K562 (cell line): ENCODE results near the gene ACER2. TPM values are rescaled to one million over a fixed set of nuclear protein-coding genes. Genes with fewer than 3 reads are reported as not detected.

ENCODE experiments used
- ATAC-seq: fragments of 200-7000 bp; cut with Tn5 transposase; 3 replicates; pipeline ENCODE4 v1.9.1; 2020; ENCODE audit warnings: moderate library complexity
- BruUV-seq: library from RNA; stranded (reverse); fragments of 400-500 nt; replicated peaks from 2 replicates; lab custom pipeline; 2021; lab: Mats Ljungman, UMichigan
- CTCF ChIA-PET: fragments of 300-600 bp; formaldehyde crosslinking; extraction: SDS; loops from one replicate; lab custom pipeline; 2021; ENCODE audit warnings: low intra/inter-chr PET ratio; lab: Yijun Ruan, JAX
- POLR2A ChIA-PET: fragments of 300-600, 350-650 bp; sonication (Branson Sonifier 250); formaldehyde crosslinking; extraction: SDS; loops from one replicate; lab custom pipeline; 2021; ENCODE audit warnings: antibody characterized with exemption, inconsistent platforms; lab: Yijun Ruan, JAX
- DNase-seq, 4 experiments: peaks; one replicate each; pipeline versions ENCODE4 v3.0.0 to v3.0.0-alpha.2; 2011 to 2018; ENCODE audit warnings: low spot score in 3 of 4, mixed read lengths in 3 of 4; ENCODE audit errors: extremely low read depth in 1 of 4
- FAIRE-seq: peaks from 2 replicates; lab custom pipeline; 2011; peaks lifted over from hg19 to GRCh38; lab: Jason Lieb, UNC
- H2AFZ ChIP-seq: 2 replicates; pipeline ENCODE4 v1.6.0; 2011; ENCODE audit warnings: low read depth, low read length, control low read depth, inconsistent platforms
- H3K27ac ChIP-seq: fragments of 200-600 bp; 3 replicates; pipeline ENCODE4 v1.8.0; 2011; ENCODE audit warnings: low read depth, mild to moderate bottlenecking, control low read depth, inconsistent platforms, low read length, moderate library complexity, mixed read lengths; ENCODE audit errors: extremely low read depth
- H3K27me3 ChIP-seq, 2 experiments: fragments of 300-600 bp in 1 of 2; 2 replicates in 1 of 2; 3 replicates in 1 of 2; pipeline versions ENCODE4 v1.6.0 to v1.8.0; 2011; ENCODE audit warnings: inconsistent platforms in 2 of 2, low read length in 2 of 2, mild to moderate bottlenecking in 1 of 2, mixed read lengths in 1 of 2, moderate library complexity in 1 of 2; ENCODE audit not compliant: control insufficient read depth in 2 of 2, insufficient read depth in 2 of 2
- H3K36me3 ChIP-seq: fragments of 300-600 bp; 3 replicates; pipeline ENCODE4 v1.8.0; 2011; ENCODE audit warnings: mild to moderate bottlenecking, low read length, inconsistent platforms; ENCODE audit not compliant: control insufficient read depth, insufficient read depth
- H3K4me1 ChIP-seq, 2 experiments: fragments of 200-600 bp in 1 of 2; replicated peaks in 1 of 2; 2 replicates in 1 of 2; 3 replicates in 1 of 2; pipeline versions ENCODE4 v1.5.1 to v1.8.0; 2011; ENCODE audit warnings: inconsistent platforms in 2 of 2, low read length in 2 of 2, mild to moderate bottlenecking in 1 of 2, mixed read lengths in 1 of 2, moderate library complexity in 1 of 2; ENCODE audit not compliant: control insufficient read depth in 2 of 2, insufficient read depth in 2 of 2
- H3K4me2 ChIP-seq: 2 replicates; pipeline ENCODE4 v1.6.1; 2011; ENCODE audit warnings: low read length, control low read depth, inconsistent platforms, mixed read lengths; ENCODE audit not compliant: insufficient read depth
- H3K4me3 ChIP-seq: fragments of 200-600 bp; sonication (generic), shearing (Covaris generic); 2 replicates; pipeline ENCODE4 v1.5.1; 2016; ENCODE audit warnings: control low read depth, inconsistent platforms
- H3K79me2 ChIP-seq: fragments of 200-600 bp; 3 replicates; pipeline ENCODE4 v1.8.0; 2011; ENCODE audit warnings: low read length, inconsistent platforms; ENCODE audit not compliant: control insufficient read depth, insufficient read depth
- H3K9ac ChIP-seq, 2 experiments: 2 replicates each; pipeline versions ENCODE4 v1.6.0 to v1.6.1; 2011; ENCODE audit warnings: low read depth in 2 of 2, low read length in 2 of 2, control low read depth in 1 of 2, inconsistent platforms in 1 of 2, mild to moderate bottlenecking in 1 of 2, mixed read lengths in 1 of 2; ENCODE audit not compliant: insufficient read depth in 1 of 2
- H3K9me1 ChIP-seq: one replicate; pipeline ENCODE4 v1.6.0; 2011; ENCODE audit warnings: inconsistent platforms, mild to moderate bottlenecking, low read length, moderate library complexity; ENCODE audit not compliant: control insufficient read depth, insufficient read depth
- H3K9me3 ChIP-seq: replicated peaks from 2 replicates; pipeline ENCODE4 v1.5.1; 2011; ENCODE audit warnings: low read depth, low read length, inconsistent platforms; ENCODE audit not compliant: control insufficient read depth, insufficient read depth
- H4K20me1 ChIP-seq: replicated peaks from 2 replicates; pipeline ENCODE4 v1.6.1; 2011; ENCODE audit warnings: low read length, inconsistent platforms, mixed read lengths; ENCODE audit not compliant: control insufficient read depth, insufficient read depth
- C11orf30 ChIP-seq: fragments of 450-650 bp; IDR thresholded peaks from 2 replicates; pipeline ENCODE4 v1.6.1; 2016; ENCODE audit warnings: low read depth, mild to moderate bottlenecking
- OTX1 ChIP-seq: fragments of 450-650 bp; formaldehyde crosslinking; IDR thresholded peaks from 2 replicates; pipeline ENCODE4 v1.4.0; 2022; ENCODE audit warnings: mild to moderate bottlenecking
- ZBTB49 ChIP-seq: sonication (generic); formaldehyde crosslinking; IDR thresholded peaks from 2 replicates; pipeline ENCODE4 v1.8.0; 2022; ENCODE audit warnings: missing genetic modification reagents, mild to moderate bottlenecking, borderline replicate concordance
- ZNF316 ChIP-seq: fragments of 450-650 bp; IDR thresholded peaks from 2 replicates; pipeline ENCODE4 v1.6.1; 2016
- WGBS: fragments of 100-300 bp; shearing (Covaris generic); methylation state at CpG from one replicate; pipeline ENCODE4 v1.1.6; 2016; ENCODE audit warnings: low coverage, mixed read lengths; ENCODE audit not compliant: insufficient coverage; ENCODE audit errors: missing lambda C conversion rate; 5-methylcytosine and 5-hydroxymethylcytosine counted together
- in situ Hi-C: fragments of 300-500 bp; cut with MboI; formaldehyde crosslinking; loops from 4 replicates; pipeline ENCODE4 v1.15.0; 2018; ENCODE audit warnings: inconsistent platforms, mixed read lengths
- intact Hi-C: fragments of 100-400 bp; cut with micrococcal nuclease; formaldehyde crosslinking; loops from 2 replicates; pipeline ENCODE4 v1.14.2; 2022
- polyA plus RNA-seq, 8 experiments: library from polyadenylated mRNA; depleted of rRNA in 4 of 8; stranded (reverse) in 5 of 8; unstranded in 3 of 8; fragments of >200 nt; fragmentation: Nextera tagmentation in 2 of 8; fragmentation: Illumina TruSeq in 1 of 8; extraction: Ambion mirVana in 2 of 8; extraction: Trizol in 1 of 8; gene quantifications; 2 replicates each; pipeline versions ENCODE4 v1.2.1 to v1.2.3, GENCODE V29; 2011 to 2014; ENCODE audit warnings: inconsistent platforms in 1 of 8, missing spikeins in 1 of 8
- total RNA-seq, 7 experiments: library from RNA; depleted of rRNA in 6 of 7; stranded (reverse); fragments of >200 nt in 6 of 7; fragmentation: Illumina TruSeq in 2 of 7; extraction: Trizol in 2 of 7; gene quantifications; 2 replicates each; pipeline versions ENCODE4 v1.2.1 to v1.2.3, GENCODE V29; 2011 to 2021; ENCODE audit warnings: low replicate concordance in 1 of 7
- TF ChIP-seq, protein P1 (sequence below): fragments of 250-450 bp; sonication (Bioruptor Pico); IDR thresholded peaks from 2 replicates; pipeline ENCODE4 v1.4.0; 2020

Gene ACER2
- total and polyA plus RNA-seq, 9 of the 15 experiments (the other 6 are each of a cell fraction or from before 2014, with no cell fraction given) = 0.17 to 4.6 (median 3.0) TPM

DNA sequence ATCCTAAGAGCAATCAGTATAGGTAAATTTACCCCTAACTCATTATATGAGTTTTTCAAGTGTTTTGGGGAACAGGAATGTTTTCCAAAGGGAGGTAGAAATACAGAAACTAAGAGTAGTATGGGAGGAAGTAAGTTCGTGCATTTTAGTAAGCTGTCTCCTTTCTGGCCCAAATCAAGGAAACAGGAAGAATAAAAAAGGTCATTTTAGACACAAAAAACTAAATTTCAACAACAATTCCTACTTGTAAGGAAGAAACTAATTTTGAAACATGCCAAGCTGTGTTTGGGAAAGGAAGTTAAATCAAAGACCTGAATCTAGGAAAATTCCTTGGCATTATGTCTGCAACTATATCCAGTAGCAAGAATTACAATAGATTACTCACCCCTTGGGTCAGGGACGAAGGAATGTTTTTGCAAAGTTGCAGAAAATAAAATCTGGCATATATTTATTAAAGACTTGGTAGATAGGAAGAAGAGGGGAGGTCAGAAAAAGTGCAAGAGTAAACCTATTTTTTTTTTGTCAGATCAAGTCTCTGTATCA is 22.2 kb upstream of the ACER2 start:
- TF ChIP-seq C11orf30 (0 out of 2 replicates have a peak, but pooled peaks have one; percentile 21), OTX1 (CRISPR knock-in tag) (no peak), ZBTB49 (CRISPR knock-in tag) (no peak), ZNF316 (peak; percentile 11; the same call in 1 of the 2 replicates)
- TF ChIP-seq, protein P1, sequence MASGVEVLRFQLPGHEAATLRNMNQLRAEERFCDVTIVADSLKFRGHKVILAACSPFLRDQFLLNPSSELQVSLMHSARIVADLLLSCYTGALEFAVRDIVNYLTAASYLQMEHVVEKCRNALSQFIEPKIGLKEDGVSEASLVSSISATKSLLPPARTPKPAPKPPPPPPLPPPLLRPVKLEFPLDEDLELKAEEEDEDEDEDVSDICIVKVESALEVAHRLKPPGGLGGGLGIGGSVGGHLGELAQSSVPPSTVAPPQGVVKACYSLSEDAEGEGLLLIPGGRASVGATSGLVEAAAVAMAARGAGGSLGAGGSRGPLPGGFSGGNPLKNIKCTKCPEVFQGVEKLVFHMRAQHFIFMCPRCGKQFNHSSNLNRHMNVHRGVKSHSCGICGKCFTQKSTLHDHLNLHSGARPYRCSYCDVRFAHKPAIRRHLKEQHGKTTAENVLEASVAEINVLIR = no peak
- intact Hi-C loops (loop anchor here (10.0 kb wide), 1 partner anchor 192 kb away; no protein-coding TSS in a partner anchor), in situ Hi-C loops (no loop called here)
- H3K27me3 ChIP-seq = no peaks in the 10 kb centered on the region
- ChIA-PET CTCF (no interaction called here), POLR2A (no interaction called here)
- H2AFZ ChIP-seq = peak overlapping the region; percentile 71
- ATAC-seq (no peak), FAIRE-seq (no peak), DNase-seq (no peak)
- BruUV-seq = no TSS peak
- H3K9me3 ChIP-seq = no peaks in the 10 kb centered on the region
- peaks cover 0 to 7% of the 10 kb centered on the region in 2 experiments; a peak in 2 of 5 replicates for H3K4me1 ChIP-seq
- no peaks in the 10 kb centered on the region for H3K36me3 ChIP-seq
- H3K4me3 ChIP-seq = no peak overlapping the region
- no peaks in the 10 kb centered on the region for H3K9me1 ChIP-seq
- H3K27ac ChIP-seq = no peak overlapping the region
- H3K79me2 ChIP-seq = 0 out of 3 replicates have a peak, but pooled peaks cover 2% of the 10 kb centered on the region
- no peak overlapping the region for H3K9ac ChIP-seq
- H4K20me1 ChIP-seq = no peaks in the 10 kb centered on the region
- 50% methylated on average over 2 of the region's 2 CpGs for WGBS
- H3K4me2 ChIP-seq = peak overlapping the region; percentile 8; the same call in 1 of the 2 replicates
